Stimulated activated CD8-positive, alpha-beta memory T cell treated with anti-CD3 and anti-CD28 coated beads, Interleukin-12 subunit alpha, Interleukin-12 subunit beta, amount 100 ng/mL, for 24 hours (primary cell): ENCODE results near the gene GPR89A.
"Not testable (repeated sequence)": the region's sequence is repeated elsewhere in the genome, so short reads cannot be mapped to it uniquely, and the experiment has no call there.

Experiments used
- DNase-seq: peaks from one replicate; pipeline ENCODE4 v3.0.0-alpha.2; 2020; ENCODE audit errors: extremely low read depth

Gene GPR89A

DNA sequence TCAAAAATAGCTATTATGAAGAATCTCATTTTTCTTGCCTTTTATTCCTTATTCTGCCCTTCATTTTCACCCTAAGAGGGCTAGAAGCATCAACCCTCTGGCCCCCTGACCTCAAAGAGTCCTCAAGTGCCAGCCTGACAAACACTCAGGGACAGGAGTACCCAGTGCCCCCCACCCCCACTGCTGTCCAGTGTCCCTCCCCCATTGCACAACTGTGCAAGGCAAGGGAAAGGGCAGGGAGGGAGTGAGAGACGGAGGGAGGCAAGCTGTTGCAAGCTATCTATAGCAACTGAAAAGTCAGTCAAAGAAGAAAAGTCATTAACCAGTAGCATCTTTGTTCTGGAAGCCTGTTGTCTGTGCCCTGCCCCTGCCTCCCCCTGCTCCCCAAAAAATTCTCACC, 78.3 kb downstream of the GPR89A start:
- DNase-seq: not testable (repeated sequence)

DNA sequence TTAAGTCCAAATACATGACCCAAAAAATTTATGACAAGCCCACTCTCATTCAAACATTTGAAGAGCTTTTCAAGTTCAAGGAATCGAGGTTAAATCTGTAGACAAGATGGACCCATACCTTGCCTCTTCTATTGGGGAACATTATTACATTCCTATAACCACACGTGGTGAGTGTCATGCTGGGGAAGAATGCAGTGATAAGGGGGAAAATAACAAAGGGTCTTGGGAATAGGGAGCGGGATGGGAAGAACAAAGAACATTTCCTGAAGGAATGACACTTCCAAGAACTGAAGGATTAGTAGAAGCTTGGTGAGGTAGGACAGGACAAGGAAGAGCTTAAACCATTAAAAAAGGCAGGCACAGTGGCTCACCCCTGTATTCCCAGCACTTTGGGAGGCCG, 80.5 kb downstream of the GPR89A start:
- no peak for DNase-seq

DNA sequence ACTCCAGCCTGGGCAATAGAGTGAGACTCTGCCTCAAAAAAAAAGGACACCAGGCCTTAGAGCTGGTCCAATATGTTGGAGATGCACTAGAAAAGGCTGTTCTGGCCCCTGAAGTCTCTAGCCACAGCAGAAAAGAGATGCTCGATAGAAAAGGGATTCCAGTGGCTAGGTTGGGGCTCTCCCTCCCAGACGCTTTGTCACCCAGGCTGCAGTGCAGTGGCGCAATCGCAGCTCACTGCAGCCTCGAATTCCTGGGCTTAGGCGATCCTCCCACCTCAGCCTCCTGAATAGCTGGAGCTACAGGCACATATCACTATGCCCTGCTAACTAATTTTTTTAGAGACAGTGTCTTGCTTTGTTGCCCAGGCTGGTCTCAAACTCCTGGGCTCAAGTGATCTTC, 81.1 kb downstream of the GPR89A start:
- no peak for DNase-seq

DNA sequence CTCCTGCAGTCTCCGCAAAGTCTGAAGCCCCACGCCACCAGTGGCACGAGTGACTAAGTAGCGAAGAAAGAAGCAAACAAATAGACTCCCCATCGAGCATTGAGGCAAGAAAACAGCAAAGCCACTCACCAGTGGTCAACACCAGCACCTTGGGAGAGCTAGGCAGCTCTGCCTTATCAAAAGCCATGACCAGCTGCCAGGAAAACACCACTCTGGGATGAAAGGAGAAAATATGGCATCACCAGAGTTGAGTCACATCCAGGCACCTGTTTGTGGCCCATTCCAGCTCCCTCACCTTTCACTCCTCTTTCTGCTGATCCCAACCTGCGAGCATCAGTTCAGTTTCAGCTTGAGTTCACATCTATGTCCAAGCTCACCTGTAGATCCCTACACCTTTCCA, 82.1 kb downstream of the GPR89A start:
- no peak for DNase-seq

DNA sequence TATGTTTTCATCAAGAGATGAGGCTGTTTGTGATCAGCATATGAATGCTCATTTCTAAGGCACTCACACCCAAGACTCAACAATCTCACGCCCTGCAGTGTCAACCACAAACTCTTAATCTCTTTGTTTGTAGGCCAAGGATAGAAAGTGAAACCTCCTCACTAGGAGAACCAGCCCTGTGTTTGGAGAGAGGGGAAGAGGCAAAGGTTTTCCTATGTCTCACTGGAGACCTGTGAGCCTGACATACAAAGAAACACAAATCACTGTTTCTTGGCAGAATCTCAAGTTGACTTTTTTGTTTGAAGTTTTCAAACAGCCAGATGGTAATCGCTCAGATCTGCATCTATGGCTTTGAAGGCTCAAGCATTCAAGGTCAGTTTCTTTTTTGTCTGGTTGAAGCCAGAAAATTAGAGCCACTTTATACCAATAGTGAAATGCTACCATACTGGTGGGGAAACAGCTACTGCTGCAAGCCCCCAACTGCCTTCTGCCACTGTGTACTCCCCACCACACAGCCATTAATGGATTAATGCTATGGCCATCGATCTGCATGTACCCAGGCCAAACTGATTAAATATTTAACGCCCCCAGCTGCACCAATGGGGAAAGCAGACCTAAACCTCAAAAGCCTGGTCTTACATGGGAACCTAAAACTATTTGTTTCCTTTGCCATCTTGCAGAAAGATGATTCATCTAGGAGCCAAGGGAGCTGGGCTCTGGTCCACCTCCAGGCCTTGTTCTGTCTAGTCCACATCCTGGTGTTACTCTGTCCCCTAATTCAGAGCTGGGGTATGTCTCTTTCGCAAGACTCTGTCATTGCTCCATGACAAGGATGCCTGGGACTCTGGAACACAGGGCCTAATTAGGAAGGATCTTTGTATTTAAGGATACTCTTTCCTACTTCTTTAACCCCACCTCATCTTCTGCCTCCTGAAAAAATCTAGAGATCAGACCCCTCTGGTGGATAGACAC, 83.1 kb downstream of the GPR89A start:
- DNase-seq: no peak

DNA sequence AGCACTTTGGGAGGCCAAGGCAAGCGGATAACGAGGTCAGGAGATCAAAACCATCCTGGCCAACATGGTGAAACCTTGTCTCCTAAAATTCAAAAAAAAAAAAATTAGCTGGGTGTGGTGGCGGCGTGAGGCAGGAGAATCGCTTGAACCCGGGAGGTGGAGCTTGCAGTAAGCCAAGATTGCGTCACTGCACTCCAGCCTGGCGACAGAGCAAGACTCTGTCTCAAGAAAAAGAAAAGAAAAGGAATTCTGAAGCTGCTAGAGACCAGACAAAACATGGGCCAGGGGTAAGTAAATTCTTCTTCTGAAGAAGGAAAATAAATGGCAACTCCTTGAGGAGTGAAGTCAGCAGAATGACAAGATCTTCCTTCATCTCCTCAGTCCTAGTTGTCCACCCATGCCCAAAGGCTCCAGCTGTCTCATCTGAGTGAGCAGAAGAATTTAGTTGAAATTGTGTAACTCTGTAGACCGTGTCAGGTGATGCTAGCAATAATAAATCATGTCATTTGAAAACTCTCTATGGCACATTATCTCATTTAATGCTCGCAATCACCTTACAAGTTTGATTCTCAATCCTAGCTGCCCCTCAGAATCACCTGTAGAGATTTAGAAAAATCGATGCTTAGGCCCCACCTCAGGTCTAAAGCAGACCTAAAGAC, 85.1 kb downstream of the GPR89A start:
- DNase-seq: no peak

DNA sequence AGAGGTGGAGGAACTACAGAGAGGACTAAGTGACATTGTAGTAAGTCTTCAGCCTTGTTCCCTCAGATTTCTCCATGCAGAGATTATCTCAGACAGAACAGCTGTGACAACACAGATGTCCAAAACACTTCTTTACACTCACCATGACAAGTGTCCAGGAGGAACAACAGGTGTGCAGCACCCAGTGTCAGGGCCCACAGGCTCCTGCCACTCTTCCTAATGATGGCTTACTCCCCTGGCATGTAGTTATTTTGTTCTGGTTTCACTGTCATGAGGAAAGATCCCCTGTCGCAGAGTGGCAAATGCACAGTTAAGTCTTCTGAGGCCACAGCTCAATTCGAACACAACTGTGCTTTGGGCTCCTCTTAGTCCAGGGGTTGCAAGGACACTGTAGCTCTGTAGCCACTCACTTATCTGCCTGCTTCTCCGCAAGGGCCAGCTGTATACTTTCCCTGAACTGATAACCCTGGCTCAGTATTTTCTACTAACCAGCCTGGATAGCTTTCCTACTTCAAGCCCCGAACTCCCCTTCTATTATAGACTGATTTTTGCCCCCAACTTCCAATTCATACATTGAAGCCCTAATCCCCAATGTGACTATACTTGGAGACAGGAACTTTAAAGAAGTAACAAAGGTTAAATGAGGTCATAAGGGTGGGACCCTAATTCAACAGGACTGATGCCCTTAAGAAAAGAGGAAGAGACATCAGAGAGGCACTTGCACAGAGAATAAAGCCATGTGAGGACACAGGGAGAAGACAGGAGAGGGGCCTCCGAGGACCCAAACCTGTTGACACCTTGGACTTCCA, 88.2 kb downstream of the GPR89A start:
- DNase-seq: no peak

DNA sequence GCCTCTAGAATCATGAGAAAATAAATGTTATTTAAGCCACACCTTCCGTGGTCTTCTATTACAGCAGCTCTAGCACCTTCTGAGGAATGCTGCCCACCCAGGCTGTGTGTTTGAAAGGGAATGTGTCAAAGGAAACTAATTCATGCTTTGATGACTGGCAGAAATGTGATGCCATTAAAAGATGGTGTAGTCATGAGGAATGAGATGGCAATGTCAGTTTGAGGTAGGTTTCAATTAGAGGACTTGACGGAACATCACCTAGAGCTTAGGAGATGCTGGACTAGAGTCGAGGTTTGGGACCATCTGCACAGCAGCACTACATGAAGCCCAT, 88.8 kb downstream of the GPR89A start:
- no peak for DNase-seq

DNA sequence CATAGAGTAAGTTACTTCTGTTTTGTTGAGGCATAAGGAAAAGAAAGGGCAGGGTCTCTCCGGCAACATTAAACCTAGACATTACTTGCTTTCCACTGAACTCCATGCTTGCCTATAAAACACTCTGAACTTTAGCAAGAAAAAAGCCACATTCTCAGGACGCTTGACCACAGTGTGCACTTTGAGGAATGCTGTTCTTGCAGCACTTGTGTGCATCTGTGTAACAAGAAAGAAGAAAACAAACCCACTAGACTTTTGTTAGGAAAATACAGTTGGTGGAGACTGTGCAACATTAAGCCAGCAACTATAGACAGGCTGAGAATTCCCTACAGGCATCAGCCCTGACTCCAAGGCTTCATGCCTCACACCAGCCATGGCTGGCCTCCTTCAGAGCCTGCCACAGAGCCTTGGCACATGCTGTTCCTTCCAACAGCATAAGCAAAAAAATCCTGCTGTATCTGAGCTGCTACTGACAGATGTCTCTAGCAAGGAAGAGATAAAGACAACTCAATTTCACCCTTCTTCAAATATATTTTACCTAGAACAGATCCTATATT, 93.6 kb downstream of the GPR89A start:
- no peak for DNase-seq

DNA sequence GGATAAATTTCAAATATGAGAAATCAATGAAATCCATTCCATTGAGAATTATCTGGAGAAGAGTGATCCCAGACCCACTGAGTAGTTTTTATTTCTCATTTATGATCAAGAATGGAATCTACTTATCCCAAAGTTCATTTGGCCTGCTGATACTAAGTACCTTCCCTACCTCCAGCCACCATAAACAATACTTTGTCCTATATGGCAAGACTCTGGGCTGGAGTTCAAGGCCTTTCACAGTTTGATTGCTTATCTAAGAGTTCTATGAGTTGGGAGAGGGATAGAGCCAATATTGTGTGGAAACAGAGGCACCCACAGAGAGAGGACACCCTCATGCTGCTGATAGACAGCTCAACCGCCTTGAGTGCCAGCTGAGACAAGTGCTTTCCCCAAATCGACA, 94.3 kb downstream of the GPR89A start:
- no peak for DNase-seq

DNA sequence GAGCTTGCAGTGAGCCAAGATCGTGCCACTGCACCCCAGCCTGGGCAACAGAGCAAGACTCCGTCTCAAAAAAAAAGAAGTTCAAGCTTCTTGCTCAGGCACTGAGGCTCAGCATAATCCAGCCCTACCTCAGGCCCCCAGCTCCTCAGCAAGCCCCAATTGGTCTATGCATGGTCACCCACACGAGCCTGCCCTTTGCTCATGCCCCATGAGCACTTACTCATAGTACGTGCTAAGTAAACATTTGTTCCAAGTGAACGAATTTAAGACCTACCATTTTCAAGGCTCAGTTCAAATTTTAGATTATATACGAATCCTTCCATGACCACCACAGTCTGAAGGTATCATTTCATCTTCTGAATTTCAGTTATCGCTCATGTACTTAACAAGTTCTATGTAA, 95.0 kb downstream of the GPR89A start:
- DNase-seq: no peak

DNA sequence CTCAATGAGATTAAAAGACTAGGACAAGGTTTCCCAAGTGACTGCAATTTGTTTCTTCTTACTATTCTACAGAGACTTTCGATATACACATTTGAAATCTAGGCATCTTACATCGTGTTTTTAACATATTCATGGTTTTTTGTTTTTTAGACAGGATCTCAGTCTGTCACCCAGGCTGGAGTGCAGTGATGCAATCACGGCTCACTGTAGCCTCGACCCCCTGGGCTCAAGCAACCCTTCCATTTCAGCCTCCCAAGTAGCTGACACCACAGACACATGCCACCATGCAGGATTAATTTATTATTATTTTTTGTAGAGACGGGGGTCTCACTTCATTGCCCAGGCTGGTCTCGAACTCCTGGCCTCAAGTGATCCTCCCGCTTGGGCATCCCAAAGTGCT, 97.8 kb downstream of the GPR89A start:
- DNase-seq: no peak

DNA sequence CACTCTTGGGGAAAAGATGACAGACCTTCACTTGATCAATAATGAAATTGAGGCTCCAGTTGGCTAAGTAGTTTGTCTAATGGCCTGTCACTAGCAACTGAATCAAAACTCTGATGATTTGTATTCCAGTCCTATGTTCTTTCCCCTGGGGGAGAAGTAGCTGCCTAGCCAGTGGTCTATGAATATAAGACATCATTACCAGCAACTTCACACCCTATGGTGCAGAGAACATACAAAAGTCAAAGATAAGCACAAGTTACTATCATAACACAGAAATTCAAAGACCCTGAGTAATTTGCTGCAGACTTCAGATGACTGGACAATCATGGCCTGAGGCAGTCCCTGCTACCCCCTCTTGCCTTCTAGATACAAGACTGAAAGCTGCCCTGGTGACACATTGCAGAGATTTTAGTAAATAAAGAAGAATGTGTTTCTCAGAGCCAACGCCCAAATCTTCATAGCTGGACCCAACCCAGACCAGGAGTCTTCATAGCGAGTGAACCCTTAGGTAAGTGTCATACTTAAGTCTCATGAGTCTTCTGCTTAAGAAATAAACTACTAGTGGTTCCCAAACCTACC, 98.4 kb downstream of the GPR89A start:
- DNase-seq: no peak

DNA sequence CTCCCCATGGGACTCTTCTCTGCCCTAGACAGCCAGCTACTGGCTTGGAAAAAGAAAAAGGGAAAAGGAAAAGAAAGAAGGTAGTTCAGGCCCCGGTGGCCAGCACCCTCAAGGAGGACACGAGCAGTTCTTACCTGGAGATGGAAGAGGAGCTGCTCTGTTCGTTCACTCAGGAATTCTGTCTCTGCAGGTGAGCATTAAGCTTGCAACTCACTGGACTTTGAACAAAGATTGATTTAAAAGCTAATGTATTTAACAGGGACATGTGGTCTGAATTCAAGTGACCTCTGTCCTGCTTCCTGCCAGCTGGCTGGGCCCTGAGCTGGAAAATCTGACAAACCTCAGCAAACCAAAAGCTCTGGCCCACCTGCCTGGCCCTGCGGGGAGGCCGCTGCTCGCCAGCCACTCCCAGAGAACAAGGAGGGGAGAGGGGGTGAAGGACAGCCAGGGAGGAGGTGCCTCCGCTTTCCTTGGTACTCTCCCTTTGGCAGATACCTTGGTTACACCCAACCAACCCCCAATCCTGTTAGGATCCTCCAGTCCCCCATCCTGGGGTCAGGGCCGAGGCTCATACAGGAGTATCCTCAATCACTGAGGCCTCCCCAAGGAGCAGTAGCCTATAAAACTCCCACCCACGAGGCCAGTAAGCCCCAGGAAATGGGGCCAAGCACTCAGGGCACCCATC, 99.5 kb downstream of the GPR89A start, which contains the start of gene PDZK1:
TSS of gene PDZK1 (minus strand) at position 186 of the 685 bp plus-strand sequence. CDS start 19,347 bp downstream, outside the sequence.
- no peak for DNase-seq

DNA sequence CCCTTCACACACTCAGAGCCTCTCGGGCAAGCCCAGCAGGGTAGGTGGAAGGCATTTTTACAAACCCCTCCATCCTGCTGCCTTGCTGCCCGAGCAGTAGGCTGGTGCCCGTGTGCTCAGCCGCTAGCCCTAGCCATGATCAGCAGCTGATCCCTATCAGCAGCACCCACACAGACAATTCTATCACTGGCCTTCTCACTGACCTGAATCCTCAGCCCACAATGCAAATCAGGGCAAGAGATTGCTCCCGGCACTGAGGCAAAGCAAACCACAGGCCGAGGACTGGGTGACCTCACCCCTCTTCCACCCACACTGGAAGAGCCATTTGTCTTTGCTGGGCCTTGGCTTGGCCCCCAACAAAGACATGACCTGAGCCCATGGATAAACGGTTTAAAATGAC, 100.3 kb downstream of the GPR89A start:
- DNase-seq: no peak

DNA sequence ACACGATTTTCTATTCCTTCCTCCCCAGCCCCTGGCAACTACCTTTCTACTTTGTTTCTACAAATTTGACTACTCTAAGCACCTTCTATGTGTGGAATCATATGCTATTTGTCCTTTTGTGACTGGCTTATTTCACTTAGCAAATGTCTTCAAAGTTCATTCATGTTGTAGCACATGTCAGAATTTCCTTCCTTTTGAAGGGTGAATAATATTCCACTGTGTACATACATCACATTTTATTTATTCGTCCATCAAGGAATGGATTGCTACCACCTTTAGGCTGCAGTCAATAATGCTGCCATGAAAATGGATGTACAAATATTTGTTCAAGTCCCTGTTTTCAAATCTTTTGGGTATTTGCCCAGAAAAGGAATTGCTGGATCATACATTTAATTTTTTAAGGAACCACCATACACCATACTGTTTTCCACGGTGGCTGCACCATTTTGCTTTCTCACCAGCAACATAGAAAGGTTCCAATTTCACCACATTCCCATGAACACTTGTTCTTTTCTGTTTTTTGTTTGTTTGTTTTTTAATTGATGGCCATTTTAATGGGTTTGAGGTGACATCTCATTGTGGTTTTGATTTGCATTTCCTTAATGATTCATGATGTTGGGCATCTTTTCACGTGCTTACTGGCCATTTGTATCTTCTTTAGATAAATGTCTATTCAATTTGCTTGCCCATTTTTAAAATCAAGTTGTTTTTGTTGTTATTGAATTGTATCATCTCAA, 102.7 kb downstream of the GPR89A start:
- DNase-seq: no peak

DNA sequence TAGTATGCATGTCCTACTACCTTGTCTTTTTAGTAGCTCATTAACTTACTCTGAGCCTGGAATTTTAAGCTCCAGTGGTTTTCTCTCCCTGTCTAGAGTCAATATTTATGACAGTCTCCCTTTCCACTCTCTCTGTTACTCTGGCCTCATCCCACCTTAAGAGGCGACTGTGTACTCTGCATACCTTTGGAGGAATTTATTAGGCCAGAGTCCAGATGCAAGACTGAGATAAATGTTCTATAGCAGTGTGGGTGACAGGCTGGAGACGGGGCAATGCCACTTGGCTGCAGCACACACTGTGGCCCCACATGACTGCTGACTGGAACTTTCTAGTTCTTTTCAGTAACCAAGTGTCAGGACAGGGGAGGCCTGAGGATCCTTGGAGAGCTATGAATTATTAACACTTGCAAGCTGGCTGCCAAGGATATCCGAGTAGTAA, 103.4 kb downstream of the GPR89A start:
- no peak for DNase-seq

DNA sequence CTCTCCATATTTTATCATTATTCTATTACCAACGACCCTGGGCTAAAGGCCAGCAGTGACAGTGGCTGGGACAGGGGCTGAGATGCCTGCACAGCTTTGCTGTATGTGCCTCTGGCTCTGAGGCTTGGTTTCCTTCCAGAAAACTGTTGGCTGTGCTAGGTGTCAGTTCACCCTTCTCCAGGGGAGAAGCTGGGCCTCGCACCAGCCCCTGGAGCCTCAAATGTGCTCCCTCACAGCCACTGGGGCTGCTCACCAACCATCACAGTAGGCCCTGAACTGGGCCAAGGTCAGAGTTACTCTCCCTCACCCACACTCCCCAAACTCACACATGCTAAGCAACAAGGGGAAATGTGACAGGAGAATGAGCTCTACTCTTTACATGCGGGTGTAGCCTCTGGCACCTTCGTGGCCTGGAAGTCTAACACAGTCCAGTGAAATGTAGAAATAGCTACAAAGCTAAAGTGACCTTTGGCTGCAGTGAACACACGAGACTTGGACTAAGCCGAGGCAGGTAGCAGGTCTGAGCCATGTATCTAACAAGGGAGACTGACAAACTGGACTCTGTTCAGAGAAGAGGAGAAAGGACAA, 106.8 kb downstream of the GPR89A start:
- DNase-seq: no peak

DNA sequence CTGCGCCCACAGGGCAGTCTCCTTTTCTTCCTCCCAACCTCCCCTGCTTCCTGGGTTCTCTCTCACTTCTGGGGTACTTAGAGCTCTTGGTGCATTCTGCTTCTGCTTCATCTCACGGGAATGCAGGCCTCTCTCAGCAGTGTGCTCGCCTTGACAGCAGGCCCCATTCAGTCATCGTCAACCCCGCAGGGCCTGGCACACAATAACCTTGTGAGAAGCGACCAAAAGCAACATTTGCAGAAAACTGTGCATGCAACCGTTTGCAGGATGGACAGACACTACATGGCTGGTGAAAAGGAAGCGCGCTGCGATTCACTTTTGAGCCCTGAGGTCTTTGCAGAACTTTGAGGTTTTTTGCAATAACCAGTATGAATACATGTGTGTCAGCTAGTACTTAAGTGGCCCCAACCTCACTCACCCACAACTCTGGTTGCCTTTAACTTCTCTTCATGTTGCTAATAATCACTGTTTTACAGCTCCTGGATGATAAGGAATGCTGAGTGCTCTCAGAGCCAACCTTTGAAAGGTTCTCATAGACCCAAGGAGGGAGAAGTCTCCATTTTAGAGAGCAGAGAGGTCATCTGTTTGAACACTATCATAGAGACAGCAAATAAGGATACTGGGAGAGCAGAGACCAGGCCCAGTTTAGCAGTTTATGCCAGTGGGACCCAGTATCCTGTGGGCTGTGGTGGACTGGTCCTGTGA, 109.0 kb downstream of the GPR89A start:
- no peak for DNase-seq
